Ovary (tissue), 9 donors: Measurements from ENCODE around the gene BTN2A1. TPM values are rescaled to one million over a fixed set of nuclear protein-coding genes. Genes with fewer than 3 reads are reported as not detected.

Experiments used
- DNase-seq, 5 donors: peaks; one replicate each; pipeline ENCODE4 v3.0.0-alpha.2; 2019 to 2020
- H3K27ac ChIP-seq, 2 donors: fragments of 200-600 bp; one replicate each; pipeline versions ENCODE4 v1.5.1 to v1.8.0; 2019 to 2022
- H3K27me3 ChIP-seq: fragments of 200-600 bp; one replicate; pipeline ENCODE4 v1.8.0; 2022
- H3K36me3 ChIP-seq: fragments of 200-600 bp; sonication (generic); one replicate; pipeline ENCODE4 v1.5.1; 2019
- H3K4me1 ChIP-seq: one replicate; pipeline ENCODE4 v1.8.1; 2013; ENCODE audit warnings: mild to moderate bottlenecking, moderate library complexity; ENCODE audit not compliant: insufficient read depth
- H3K4me3 ChIP-seq: fragments of 200-600 bp; sonication (generic); one replicate; pipeline ENCODE4 v1.5.1; 2017
- H3K9me3 ChIP-seq, 2 donors: fragments of 200-600 bp in 1 of 2; sonication (generic) in 1 of 2; one replicate each; pipeline versions ENCODE4 v1.5.1 to v1.8.1; 2013 to 2019; ENCODE audit warnings: mild to moderate bottlenecking in 1 of 2, moderate library complexity in 1 of 2
- EP300 ChIP-seq: sonication (generic); formaldehyde crosslinking; IDR thresholded peaks from one replicate; pipeline ENCODE4 v1.6.1; 2017; ENCODE audit warnings: antibody characterized with exemption
- POLR2A ChIP-seq: fragments of 450-650 bp; IDR thresholded peaks from one replicate; pipeline ENCODE4 v1.6.1; 2017; ENCODE audit warnings: antibody characterized with exemption, mild to moderate bottlenecking, moderate library complexity
- WGBS, 3 donors: extraction: QIAGEN DNeasy Blood & Tissue Kit in 1 of 3; methylation state at CpG; one replicate each; pipeline versions ENCODE4 v1.1.5 to v1.1.7; 2013 to 2017; 5-methylcytosine and 5-hydroxymethylcytosine counted together
- intact Hi-C, 4 donors: fragments of 100-400 bp; cut with DNase I; formaldehyde crosslinking; loops; one replicate each; pipeline versions ENCODE4 v1.11.0 to v1.15.1; 2022 to 2023
- polyA plus RNA-seq, 2 donors: library from polyadenylated mRNA; stranded (reverse); fragments of 200-250 nt in 1 of 2; fragments of 350-450 nt in 1 of 2; fragmentation: Illumina TruSeq in 1 of 2; extraction: RNeasy Lipid Tissue Mini Kit (QIAGEN cat#74804) in 1 of 2; gene quantifications; one replicate each; pipeline ENCODE4 v1.2.3, GENCODE V29; 2013 to 2014
- total RNA-seq, 7 donors: library from RNA; depleted of rRNA in 2 of 7; stranded (reverse); fragments of >200 nt in 2 of 7; fragmentation: NEBNext Ultra II Directional in 3 of 7; extraction: Animal tissue kit (Norgen Biotek cat#: 25700) in 3 of 7; gene quantifications; one replicate each; pipeline versions ENCODE4 v1.1.0 to v1.2.4, GENCODE V29; 2016 to 2023
- TF ChIP-seq, protein P1 (sequence below), 3 donors: fragments of 450-650 bp in 2 of 3; fragments of 200-600 bp in 1 of 3; IDR thresholded peaks; one replicate each; pipeline versions ENCODE4 v1.5.1 to v1.8.0; 2016 to 2022; ENCODE audit warnings: antibody characterized with exemption in 3 of 3, mild to moderate bottlenecking in 1 of 3
- donor health status: DM: no; HTN: no; CAD: no; lungs with moderate emphysema.
- donor health status: DM: no; HTN: no; CAD: no.
- donor health status: Bipolar disorder and iron deficiency.
- donor health status: DM: yes; HTN: yes; CAD: no.
- donor health status: DM: no; HTN: no; CAD: no.
- donor health status: DM: yes; HTN: yes; CAD: no.

The BTN2A1 gene
- total and polyA plus RNA-seq, 9 donors: 9.0 to 33.3 (median 18.8) TPM

DNA sequence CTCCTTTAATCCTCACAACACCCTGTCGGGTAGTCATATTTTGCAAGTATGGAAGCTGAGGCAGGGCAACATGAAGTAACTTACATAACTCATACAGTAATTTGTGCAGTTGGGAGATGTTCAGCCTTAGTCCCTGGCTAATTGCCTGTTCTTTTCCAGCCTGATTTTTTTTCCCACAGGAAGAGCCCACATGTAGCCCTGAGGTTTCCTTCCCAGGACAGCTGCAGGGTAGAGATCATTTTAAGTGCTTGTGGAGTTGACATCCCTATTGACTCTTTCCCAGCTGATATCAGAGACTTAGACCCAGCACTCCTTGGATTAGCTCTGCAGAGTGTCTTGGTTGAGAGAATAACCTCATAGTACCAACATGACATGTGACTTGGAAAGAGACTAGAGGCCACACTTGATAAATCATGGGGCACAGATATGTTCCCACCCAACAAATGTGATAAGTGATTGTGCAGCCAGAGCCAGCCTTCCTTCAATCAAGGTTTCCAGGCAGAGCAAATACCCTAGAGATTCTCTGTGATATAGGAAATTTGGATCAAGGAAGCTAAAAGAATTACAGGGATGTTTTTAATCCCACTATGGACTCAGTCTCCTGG is 5.0 kb upstream of the BTN2A1 start:
- intact Hi-C loops: no loop called here
- DNase-seq: no peak
- Histone ChIP-seq H3K27ac (no peak overlapping the region), H3K4me3 (no peak overlapping the region), H3K27me3 (no peaks in the 10 kb centered on the region), H3K9me3 (no peaks in the 10 kb centered on the region), H3K36me3 (no peaks in the 10 kb centered on the region), H3K4me1 (peaks cover 2% of the 10 kb centered on the region)
- 49 to 71% (median 70%) methylated on average over 1 of the region's 1 CpG for WGBS, 3 donors
- TF ChIP-seq, protein P1, sequence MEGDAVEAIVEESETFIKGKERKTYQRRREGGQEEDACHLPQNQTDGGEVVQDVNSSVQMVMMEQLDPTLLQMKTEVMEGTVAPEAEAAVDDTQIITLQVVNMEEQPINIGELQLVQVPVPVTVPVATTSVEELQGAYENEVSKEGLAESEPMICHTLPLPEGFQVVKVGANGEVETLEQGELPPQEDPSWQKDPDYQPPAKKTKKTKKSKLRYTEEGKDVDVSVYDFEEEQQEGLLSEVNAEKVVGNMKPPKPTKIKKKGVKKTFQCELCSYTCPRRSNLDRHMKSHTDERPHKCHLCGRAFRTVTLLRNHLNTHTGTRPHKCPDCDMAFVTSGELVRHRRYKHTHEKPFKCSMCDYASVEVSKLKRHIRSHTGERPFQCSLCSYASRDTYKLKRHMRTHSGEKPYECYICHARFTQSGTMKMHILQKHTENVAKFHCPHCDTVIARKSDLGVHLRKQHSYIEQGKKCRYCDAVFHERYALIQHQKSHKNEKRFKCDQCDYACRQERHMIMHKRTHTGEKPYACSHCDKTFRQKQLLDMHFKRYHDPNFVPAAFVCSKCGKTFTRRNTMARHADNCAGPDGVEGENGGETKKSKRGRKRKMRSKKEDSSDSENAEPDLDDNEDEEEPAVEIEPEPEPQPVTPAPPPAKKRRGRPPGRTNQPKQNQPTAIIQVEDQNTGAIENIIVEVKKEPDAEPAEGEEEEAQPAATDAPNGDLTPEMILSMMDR (IDR thresholded peaks at IDR 0.05): no peak
- TF ChIP-seq EP300 (no peak), POLR2A (no peak)

DNA sequence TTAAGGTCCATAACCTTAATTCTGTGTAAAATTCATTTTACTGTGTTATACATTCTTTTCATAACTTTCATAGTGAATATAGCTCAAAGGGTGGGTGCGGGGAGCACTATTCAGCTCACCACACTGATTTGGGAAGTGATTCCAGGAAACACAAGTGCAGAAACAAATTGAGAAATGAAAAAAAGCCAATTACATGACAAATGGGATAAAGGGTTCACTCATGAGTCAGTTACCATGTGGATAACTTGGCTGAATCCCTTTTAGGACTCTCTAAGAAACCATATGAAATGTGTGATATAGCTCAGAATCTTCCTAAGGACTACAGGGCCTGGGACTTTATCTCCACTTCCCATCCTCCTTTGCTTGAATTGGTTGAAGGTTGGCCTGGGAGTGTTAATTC is 3.1 kb upstream of the BTN2A1 start:
- H3K9me3 ChIP-seq: no peaks in the 10 kb centered on the region
- H3K4me3 ChIP-seq: no peak overlapping the region
- DNase-seq: no peak
- H3K27me3 ChIP-seq: no peaks in the 10 kb centered on the region
- no peaks in the 10 kb centered on the region for H3K36me3 ChIP-seq
- no peak overlapping the region for H3K27ac ChIP-seq
- peaks cover 6% of the 10 kb centered on the region for H3K4me1 ChIP-seq
- TF ChIP-seq POLR2A (no peak), EP300 (no peak)
- TF ChIP-seq, protein P1 (IDR thresholded peaks at IDR 0.05): no peak
- intact Hi-C loops: no loop called here
- 92 to 100% (median 96%) methylated on average over 1 of the region's 1 CpG for WGBS, 3 donors

DNA sequence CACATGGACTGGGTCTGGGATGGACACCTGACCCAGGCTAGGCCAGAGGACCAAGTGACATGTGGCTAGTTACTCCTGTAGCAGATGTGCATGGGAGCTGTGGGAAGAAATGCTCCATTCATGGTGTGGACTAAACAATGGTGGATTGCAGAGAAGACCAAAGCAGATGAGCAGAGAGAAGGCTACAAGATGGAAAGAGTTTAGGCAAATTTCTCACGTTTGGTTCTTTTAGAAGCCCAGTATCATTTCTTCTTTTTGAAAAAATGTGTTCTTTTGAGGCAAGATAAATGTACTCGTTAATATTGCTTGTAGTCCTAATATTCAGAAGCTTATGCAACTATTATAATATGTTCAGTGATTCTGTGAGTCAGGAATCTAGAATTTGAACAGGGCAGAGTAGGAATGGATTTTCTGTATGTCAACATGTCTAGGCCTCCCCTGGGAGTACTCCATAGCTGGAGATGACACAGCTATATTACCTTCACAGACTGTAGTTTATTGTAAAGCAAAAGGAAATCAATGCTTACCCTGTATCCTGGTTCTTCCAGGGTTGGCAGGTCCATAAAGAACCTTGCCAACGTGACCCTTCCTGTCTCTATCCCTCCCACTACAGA is 2.3 kb upstream of the BTN2A1 start:
- H3K4me1 ChIP-seq: peaks cover 6% of the 10 kb centered on the region
- DNase-seq: no peak
- no peaks in the 10 kb centered on the region for H3K9me3 ChIP-seq
- TF ChIP-seq POLR2A: no peak
- TF ChIP-seq EP300: no peak
- TF ChIP-seq, protein P1 (IDR thresholded peaks at IDR 0.05): no peak
- H3K27ac ChIP-seq: no peak overlapping the region
- intact Hi-C loops: no loop called here
- H3K36me3 ChIP-seq: no peaks in the 10 kb centered on the region
- H3K27me3 ChIP-seq: no peaks in the 10 kb centered on the region
- H3K4me3 ChIP-seq: no peak overlapping the region
- 88 to 94% (median 93%) methylated on average over 3 of the region's 3 CpGs for WGBS, 3 donors

DNA sequence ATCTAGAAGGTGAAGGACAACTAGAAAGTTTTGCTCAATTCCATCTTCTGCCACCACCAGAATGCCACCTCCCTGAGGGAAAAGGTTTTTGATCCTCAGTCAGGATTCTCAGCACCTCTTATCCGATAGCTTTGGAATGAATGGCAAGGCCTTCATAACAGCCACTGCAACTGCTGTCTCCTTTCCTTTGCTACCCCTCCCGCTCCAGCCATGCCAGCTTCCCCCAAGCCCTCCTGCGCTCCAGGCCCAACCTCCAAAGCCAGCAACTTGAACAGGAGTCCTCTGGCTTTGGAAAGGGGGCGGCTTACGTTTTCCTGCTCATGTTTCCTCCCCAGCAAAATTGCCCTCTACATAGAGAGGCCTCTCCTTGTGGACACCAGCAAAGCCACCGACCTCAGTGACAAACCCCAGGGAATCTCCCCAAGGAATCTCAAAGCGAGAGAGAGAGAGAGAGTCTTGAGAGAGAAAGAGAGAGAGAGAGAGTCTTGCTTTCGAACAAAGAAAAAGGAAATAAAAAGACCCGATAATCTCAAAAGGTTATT is 420 bp upstream of the BTN2A1 start:
- intact Hi-C loops: no loop called here
- no peaks in the 10 kb centered on the region for H3K27me3 ChIP-seq
- peaks cover 11% of the 10 kb centered on the region for H3K4me1 ChIP-seq
- peak overlapping the region in 1 of 2 donors; percentile 82 for H3K27ac ChIP-seq
- H3K4me3 ChIP-seq: peak overlapping the region; percentile 81
- no peaks in the 10 kb centered on the region for H3K9me3 ChIP-seq
- peak; percentile 23 to 49 (median 38) for DNase-seq
- no peaks in the 10 kb centered on the region for H3K36me3 ChIP-seq
- WGBS, 3 donors: 7 to 9% (median 7%) methylated on average over 9 of the region's 9 CpGs
- TF ChIP-seq EP300 (no peak), POLR2A (no peak)
- TF ChIP-seq, protein P1 (IDR thresholded peaks at IDR 0.05): no peak
